Mesodermal cell (in vitro differentiated cells): ENCODE measurements around the gene SLC25A26.

ENCODE experiments used
- H3K27ac ChIP-seq: 2 replicates; pipeline ENCODE4 v1.7.0; 2013; ENCODE audit warnings: mild to moderate bottlenecking, low read depth, low read length, moderate library complexity; ENCODE audit not compliant: severe bottlenecking
- H3K36me3 ChIP-seq: 2 replicates; pipeline ENCODE4 v1.7.1; 2013; ENCODE audit warnings: mild to moderate bottlenecking, low read length, moderate library complexity; ENCODE audit not compliant: control insufficient read depth, insufficient read depth
- H3K4me1 ChIP-seq: one replicate; pipeline ENCODE4 v1.7.1; 2013; ENCODE audit warnings: mild to moderate bottlenecking, low read length; ENCODE audit not compliant: insufficient read depth, control insufficient read depth, poor library complexity, severe bottlenecking
- H3K4me3 ChIP-seq: 2 replicates; pipeline ENCODE4 v1.7.0; 2013; ENCODE audit warnings: low read length, control low read depth, mild to moderate bottlenecking; ENCODE audit not compliant: insufficient read depth, poor library complexity, severe bottlenecking; ENCODE audit errors: extremely low read depth
- H3K9me3 ChIP-seq: 2 replicates; pipeline ENCODE4 v1.7.1; 2013; ENCODE audit warnings: mild to moderate bottlenecking, low read length, moderate library complexity; ENCODE audit not compliant: control insufficient read depth
- WGBS, 2 experiments: methylation state at CpG; one replicate each; pipeline ENCODE4 v1.1.5; 2013; ENCODE audit warnings: missing lambda C conversion rate in 2 of 2; ENCODE audit not compliant: insufficient coverage in 2 of 2; 5-methylcytosine and 5-hydroxymethylcytosine counted together

Gene SLC25A26

DNA sequence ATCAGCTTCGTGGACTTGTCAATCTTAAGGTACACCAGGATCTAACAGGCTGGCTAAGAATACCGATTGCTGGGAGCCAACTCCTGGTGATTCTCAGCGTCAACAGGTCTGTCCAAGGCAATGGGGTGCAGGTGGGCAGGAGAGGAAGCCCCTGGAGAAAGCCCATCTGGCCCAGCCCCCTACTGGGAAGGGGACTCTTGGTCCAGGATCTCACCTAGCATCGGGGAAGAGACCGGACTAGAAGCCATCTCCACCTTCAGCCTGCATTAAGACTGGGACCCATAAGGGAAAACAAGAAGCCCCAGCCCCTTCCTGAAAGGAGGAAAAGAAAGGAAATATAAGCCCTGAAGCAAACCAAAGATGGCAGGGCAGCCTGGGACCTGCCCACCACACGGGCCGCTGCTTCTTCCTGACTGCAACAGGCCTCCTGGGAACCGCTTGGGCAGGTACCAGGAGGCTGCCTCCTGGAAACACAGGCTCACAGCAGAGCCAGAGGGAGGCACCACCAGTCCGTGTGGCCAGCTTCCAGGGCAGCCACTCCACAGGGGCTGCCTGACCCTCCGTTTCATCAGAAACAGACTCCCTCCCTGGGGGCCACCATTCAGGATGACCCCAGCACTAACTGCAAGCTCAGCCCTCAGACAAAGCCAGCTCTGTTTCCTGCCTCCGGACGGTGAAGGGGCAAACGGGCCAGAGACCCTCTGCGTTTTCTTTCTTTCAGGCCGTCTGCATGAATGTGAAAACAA, 179.8 kb downstream of the SLC25A26 start:
- peak overlapping the region; percentile 68 for H3K27ac ChIP-seq

GRCh38 chr3:66401157-66401550, 180.4 kb downstream of the SLC25A26 start:
- no peaks in the 10 kb centered on the region for H3K9me3 ChIP-seq
- H3K4me3 ChIP-seq, result no peak overlapping the region
- H3K4me1 ChIP-seq, result peaks cover 38% of the 10 kb centered on the region
- 91% methylated on average over 5 to 7 of the region's 10 CpGs for WGBS, 2 experiments
- H3K36me3 ChIP-seq, result peaks cover 35% of the 10 kb centered on the region
- H3K27ac ChIP-seq, result peak overlapping the region; percentile 68

More for the DNA sequence above, 179.8 kb downstream of the SLC25A26 start:
- peaks cover 41% of the 10 kb centered on the region for H3K36me3 ChIP-seq
- H3K9me3 ChIP-seq, result no peaks in the 10 kb centered on the region
- H3K4me1 ChIP-seq, result peaks cover 34% of the 10 kb centered on the region
- 67 to 76% methylated on average over 13 of the region's 15 CpGs for WGBS, 2 experiments
- no peak overlapping the region for H3K4me3 ChIP-seq

- Histone ChIP-seq H3K27ac (peak overlapping the region; percentile 59), H3K4me1 (peaks cover 38% of the 10 kb centered on the region), H3K9me3 (no peaks in the 10 kb centered on the region), H3K36me3 (peaks cover 39% of the 10 kb centered on the region), H3K4me3 (no peak overlapping the region)
- WGBS, 2 experiments, result 92% methylated on average over 14 to 20 of the region's 20 CpGs
Observed at GRCh38 chr3:66401675-66402491, 181.1 kb downstream of the SLC25A26 start.

- peaks cover 38% of the 10 kb centered on the region for H3K4me1 ChIP-seq
- 93 to 97% methylated on average over 10 to 13 of the region's 13 CpGs for WGBS, 2 experiments
- peaks cover 35% of the 10 kb centered on the region for H3K36me3 ChIP-seq
- H3K9me3 ChIP-seq, result no peaks in the 10 kb centered on the region
- H3K4me3 ChIP-seq, result no peak overlapping the region
- H3K27ac ChIP-seq, result no peak overlapping the region
Observed at GRCh38 chr3:66402596-66403290, 181.9 kb downstream of the SLC25A26 start.

GRCh38 chr3:66403323-66403990, 182.7 kb downstream of the SLC25A26 start:
- H3K4me1 ChIP-seq, result peaks cover 38% of the 10 kb centered on the region
- no peak overlapping the region for H3K27ac ChIP-seq
- H3K9me3 ChIP-seq, result no peaks in the 10 kb centered on the region
- peaks cover 29% of the 10 kb centered on the region for H3K36me3 ChIP-seq
- no peak overlapping the region for H3K4me3 ChIP-seq
- WGBS, 2 experiments, result 82 to 88% methylated on average over 6 to 11 of the region's 13 CpGs

- peaks cover 38% of the 10 kb centered on the region for H3K4me1 ChIP-seq
- H3K4me3 ChIP-seq, result no peak overlapping the region
- peaks cover 25% of the 10 kb centered on the region for H3K36me3 ChIP-seq
- 88 to 97% methylated on average over 11 to 12 of the region's 15 CpGs for WGBS, 2 experiments
- H3K27ac ChIP-seq, result no peak overlapping the region
- no peaks in the 10 kb centered on the region for H3K9me3 ChIP-seq
Observed at GRCh38 chr3:66404197-66404596, 183.4 kb downstream of the SLC25A26 start.

- Histone ChIP-seq H3K27ac (no peak overlapping the region), H3K4me1 (peaks cover 38% of the 10 kb centered on the region), H3K36me3 (peaks cover 30% of the 10 kb centered on the region), H3K9me3 (no peaks in the 10 kb centered on the region), H3K4me3 (no peak overlapping the region)
- WGBS, 2 experiments, result 95 to 96% methylated on average over 28 to 30 of the region's 32 CpGs
Observed at GRCh38 chr3:66404903-66405700, 184.3 kb downstream of the SLC25A26 start.

GRCh38 chr3:66405701-66406091, 184.9 kb downstream of the SLC25A26 start:
- Histone ChIP-seq H3K27ac (no peak overlapping the region), H3K36me3 (peaks cover 32% of the 10 kb centered on the region), H3K4me1 (peaks cover 35% of the 10 kb centered on the region), H3K4me3 (no peak overlapping the region), H3K9me3 (no peaks in the 10 kb centered on the region)
- 94 to 95% methylated on average over 7 to 10 of the region's 11 CpGs for WGBS, 2 experiments

GRCh38 chr3:66406163-66406562, 185.4 kb downstream of the SLC25A26 start:
- Histone ChIP-seq H3K4me1 (peaks cover 31% of the 10 kb centered on the region), H3K36me3 (peaks cover 35% of the 10 kb centered on the region), H3K9me3 (no peaks in the 10 kb centered on the region), H3K4me3 (no peak overlapping the region), H3K27ac (no peak overlapping the region)
- 78 to 91% methylated on average over 5 of the region's 5 CpGs for WGBS, 2 experiments
